ENCODE data around the gene EXD3.

Gene EXD3

GRCh38 chr9:137445930-137446431 lies 23.0 kb upstream of the EXD3 start:
- TF ChIP-seq TCF12 (IDR thresholded peaks at IDR 0.05; ENCODE audit: low read depth) (0 out of 2 replicates have a peak, but pooled peaks have one; percentile 20), USF1 (IDR thresholded peaks at IDR 0.05) (no peak)

GRCh38 chr9:137445275-137445807 lies 22.4 kb upstream of the EXD3 start:
- peak; percentile 77 for TF ChIP-seq RAD21 (IDR thresholded peaks at IDR 0.05; ENCODE audit: low read depth)
- TF ChIP-seq ZBTB7A (IDR thresholded peaks at IDR 0.05; ENCODE audit: low read depth): peak; percentile 57
- TF ChIP-seq TEAD4 (IDR thresholded peaks at IDR 0.05): no peak
- no peak for TF ChIP-seq NFIC (IDR thresholded peaks at IDR 0.05)
- TF ChIP-seq EP300 (IDR thresholded peaks at IDR 0.05; ENCODE audit: borderline replicate concordance): no peak
- no peak for TF ChIP-seq REST (IDR thresholded peaks at IDR 0.05; ENCODE audit: low read depth)
- TF ChIP-seq USF1 (IDR thresholded peaks at IDR 0.05): no peak
- no peak for TF ChIP-seq CREB1 (IDR thresholded peaks at IDR 0.05; ENCODE audit: low read depth)
- TF ChIP-seq MAX (IDR thresholded peaks at IDR 0.05): 0 out of 2 replicates have a peak, but pooled peaks have one; percentile 18
- TF ChIP-seq YY1 (IDR thresholded peaks at IDR 0.05; ENCODE audit: low read depth): no peak
- no peak for TF ChIP-seq EGR1 (IDR thresholded peaks at IDR 0.05)
- no peak; the same call in 1 of the 2 replicates for TF ChIP-seq TCF12 (IDR thresholded peaks at IDR 0.05; ENCODE audit: low read depth)
- no peak for TF ChIP-seq CEBPB (IDR thresholded peaks at IDR 0.05)
- no peak for TF ChIP-seq TAF1 (IDR thresholded peaks at IDR 0.05; ENCODE audit: low read depth)
- TF ChIP-seq FOXM1 (IDR thresholded peaks at IDR 0.05; ENCODE audit: borderline replicate concordance, low read depth): no peak

- TF ChIP-seq CEBPB (IDR thresholded peaks at IDR 0.05) (no peak), FOXM1 (IDR thresholded peaks at IDR 0.05; ENCODE audit: borderline replicate concordance, low read depth) (no peak), USF1 (IDR thresholded peaks at IDR 0.05) (no peak), REST (IDR thresholded peaks at IDR 0.05; ENCODE audit: low read depth) (no peak)
Observed at GRCh38 chr9:137444106-137444790, 21.3 kb upstream of the EXD3 start.

GRCh38 chr9:137441935-137442321 lies 19.0 kb upstream of the EXD3 start:
- TF ChIP-seq TEAD4 (IDR thresholded peaks at IDR 0.05): no peak
- TF ChIP-seq USF1 (IDR thresholded peaks at IDR 0.05): no peak
- no peak for TF ChIP-seq YY1 (IDR thresholded peaks at IDR 0.05; ENCODE audit: low read depth)
- TF ChIP-seq ZBTB7A (IDR thresholded peaks at IDR 0.05; ENCODE audit: low read depth): no peak
- TF ChIP-seq REST (IDR thresholded peaks at IDR 0.05; ENCODE audit: low read depth): no peak
- TF ChIP-seq TAF1 (IDR thresholded peaks at IDR 0.05; ENCODE audit: low read depth): no peak
- TF ChIP-seq TCF12 (IDR thresholded peaks at IDR 0.05; ENCODE audit: low read depth): no peak
- TF ChIP-seq MAX (IDR thresholded peaks at IDR 0.05): no peak
- no peak for TF ChIP-seq EGR1 (IDR thresholded peaks at IDR 0.05)
- TF ChIP-seq CREB1 (IDR thresholded peaks at IDR 0.05; ENCODE audit: low read depth): no peak

All from Ishikawa (cell line).